GM19452 (cell line): ENCODE results near the gene HRAS.
"Not testable (repeated sequence)": the region's sequence is repeated elsewhere in the genome, so short reads cannot be mapped to it uniquely, and the experiment has no call there.

Source experiments
- ATAC-seq: cut with Tn5 transposase; IDR thresholded peaks from one replicate; pipeline ENCODE4 v1.9.1; 2021; ENCODE audit not compliant: unreplicated experiment

Gene HRAS

GRCh38 chr11:535519-536454, at the start of gene HRAS:
HRAS (minus strand) TSS chr11:535576.
- ATAC-seq, result peak; percentile 62

- ATAC-seq, result no peak
Measured at GRCh38 chr11:584287-584686, 48.9 kb upstream of the HRAS start.

DNA sequence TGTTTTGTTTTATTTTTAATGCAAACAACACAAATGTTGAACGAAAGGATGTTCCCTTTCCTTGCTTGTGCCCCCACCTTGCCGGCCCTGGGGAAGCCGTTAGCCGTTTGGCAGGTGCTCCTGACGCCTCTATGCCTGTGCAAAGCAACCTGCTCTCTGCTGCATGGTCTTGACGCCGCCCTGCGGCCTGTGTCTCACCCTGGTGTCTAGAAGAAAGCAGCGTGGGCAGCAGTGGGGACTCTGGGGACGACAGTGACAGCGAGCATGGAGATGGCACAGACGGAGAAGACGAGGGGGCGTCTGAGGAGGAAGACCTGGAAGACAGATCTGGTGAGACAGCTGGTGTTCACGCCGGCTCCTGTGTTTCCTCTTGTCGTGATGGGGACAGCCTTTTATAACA, 46.4 kb upstream of the HRAS start:
- ATAC-seq, result no peak

- ATAC-seq, result no peak
Measured at GRCh38 chr11:581342-581741, 46.0 kb upstream of the HRAS start.

GRCh38 chr11:579830-580601, 44.6 kb upstream of the HRAS start:
- ATAC-seq, result no peak

GRCh38 chr11:578276-579035, 43.1 kb upstream of the HRAS start:
- no peak for ATAC-seq

- no peak for ATAC-seq
Measured at GRCh38 chr11:577611-577894, 42.2 kb upstream of the HRAS start.

GRCh38 chr11:576811-577610, 41.6 kb upstream of the HRAS start:
- ATAC-seq, result no peak

DNA sequence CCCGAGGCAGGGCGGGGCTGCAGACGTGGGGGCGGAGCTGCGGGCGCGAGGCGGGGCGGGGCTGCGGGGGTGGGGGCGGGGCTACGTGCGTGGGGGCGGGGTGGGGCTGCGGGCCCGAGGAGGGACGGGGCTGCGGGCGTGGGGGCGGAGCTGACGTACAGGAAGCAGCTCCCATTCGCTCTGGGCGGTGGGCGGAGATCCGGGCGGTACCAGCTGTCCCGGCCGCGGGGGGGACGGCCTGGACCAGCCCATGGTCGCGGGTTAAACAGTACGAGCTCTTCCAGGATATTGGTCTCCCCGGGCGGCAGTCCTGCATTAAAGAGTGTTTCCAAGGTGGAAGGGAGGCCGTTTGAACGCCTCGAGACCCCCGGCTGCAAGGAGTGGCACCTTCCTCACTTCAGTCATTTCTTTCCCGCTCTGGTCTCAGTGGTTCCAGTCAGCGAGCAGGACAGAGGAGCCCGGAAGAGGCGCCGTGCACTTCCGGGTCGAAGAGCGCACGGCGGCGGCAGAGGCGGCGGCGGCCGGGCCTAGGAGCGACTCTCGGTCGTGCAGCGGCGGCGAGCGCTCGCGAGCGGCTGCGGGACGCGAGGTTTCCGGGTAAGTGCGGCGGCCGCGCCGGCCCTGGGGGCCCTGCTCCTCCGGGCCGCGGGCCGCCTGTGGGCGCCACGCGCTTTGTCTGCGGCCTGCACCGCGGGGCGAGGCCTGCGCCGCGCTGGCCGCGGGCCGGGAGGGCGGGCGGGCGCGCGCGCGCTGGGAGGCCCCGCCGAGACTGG, 40.8 kb upstream of the HRAS start, which contains the start of gene PHRF1:
PHRF1 (plus strand) TSS at position 475 of the 773 bp plus-strand sequence. CDS start 5,043 bp downstream, outside the sequence.
- peak; percentile 79 for ATAC-seq

GRCh38 chr11:575313-575995, 40.1 kb upstream of the HRAS start:
- peak; percentile 26 for ATAC-seq

DNA sequence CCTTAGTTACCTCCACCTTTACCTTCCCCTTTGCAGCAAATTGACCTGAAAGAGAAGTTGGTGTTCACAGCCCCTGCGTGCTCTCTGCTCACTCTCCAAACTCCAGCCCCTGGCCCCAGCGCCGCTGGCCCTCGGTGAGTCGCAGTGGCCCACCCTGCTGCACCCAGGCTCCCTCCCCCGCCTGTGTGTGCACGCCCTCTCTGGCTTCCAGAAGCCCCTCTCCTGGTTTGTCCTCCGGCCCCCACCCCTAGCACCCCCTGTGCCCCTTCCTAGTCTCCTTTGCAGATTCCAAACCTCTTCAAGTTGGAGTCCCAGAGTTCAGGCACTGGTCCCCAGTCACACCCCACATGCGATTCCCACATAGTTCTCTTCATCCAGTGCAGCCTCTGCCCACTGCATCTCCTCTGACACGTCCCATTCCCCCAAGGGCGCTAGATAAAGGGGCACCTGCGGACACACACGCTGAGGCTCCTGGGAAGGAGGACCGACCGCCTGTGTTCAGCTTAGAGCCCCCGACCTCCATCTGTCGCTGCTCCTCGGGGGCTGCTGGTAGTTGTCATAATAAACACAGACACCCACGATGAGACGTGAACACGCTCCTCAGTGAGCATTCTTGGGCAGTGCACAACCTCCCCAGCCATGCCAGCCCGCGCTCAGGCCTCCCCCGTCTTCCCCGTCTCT, 39.4 kb upstream of the HRAS start:
- no peak for ATAC-seq

GRCh38 chr11:574031-574570, 38.7 kb upstream of the HRAS start:
- not testable (repeated sequence) for ATAC-seq

- no peak for ATAC-seq
Measured at GRCh38 chr11:573146-573759, 37.9 kb upstream of the HRAS start.

DNA sequence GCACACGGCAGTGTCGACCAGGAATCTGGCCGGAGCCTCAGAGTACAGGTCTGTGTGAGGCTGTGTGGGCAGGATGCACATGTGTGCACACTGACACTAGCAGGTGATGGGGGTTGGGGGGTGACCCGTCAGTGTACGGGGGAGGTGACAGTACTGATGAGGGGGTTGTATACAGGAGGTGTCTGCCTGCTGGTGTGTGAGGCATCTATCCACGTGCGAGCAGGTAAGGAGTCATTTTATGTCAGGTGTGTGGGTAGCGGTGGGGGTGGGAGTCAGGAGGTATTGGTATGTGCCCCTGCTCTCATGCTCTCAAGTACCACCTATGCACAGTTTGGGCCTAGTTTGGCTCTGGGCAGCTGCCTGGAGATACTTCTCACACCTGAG, 36.4 kb upstream of the HRAS start:
- no peak for ATAC-seq

GRCh38 chr11:569158-569885, 33.9 kb upstream of the HRAS start:
- ATAC-seq, result peak; percentile 5

DNA sequence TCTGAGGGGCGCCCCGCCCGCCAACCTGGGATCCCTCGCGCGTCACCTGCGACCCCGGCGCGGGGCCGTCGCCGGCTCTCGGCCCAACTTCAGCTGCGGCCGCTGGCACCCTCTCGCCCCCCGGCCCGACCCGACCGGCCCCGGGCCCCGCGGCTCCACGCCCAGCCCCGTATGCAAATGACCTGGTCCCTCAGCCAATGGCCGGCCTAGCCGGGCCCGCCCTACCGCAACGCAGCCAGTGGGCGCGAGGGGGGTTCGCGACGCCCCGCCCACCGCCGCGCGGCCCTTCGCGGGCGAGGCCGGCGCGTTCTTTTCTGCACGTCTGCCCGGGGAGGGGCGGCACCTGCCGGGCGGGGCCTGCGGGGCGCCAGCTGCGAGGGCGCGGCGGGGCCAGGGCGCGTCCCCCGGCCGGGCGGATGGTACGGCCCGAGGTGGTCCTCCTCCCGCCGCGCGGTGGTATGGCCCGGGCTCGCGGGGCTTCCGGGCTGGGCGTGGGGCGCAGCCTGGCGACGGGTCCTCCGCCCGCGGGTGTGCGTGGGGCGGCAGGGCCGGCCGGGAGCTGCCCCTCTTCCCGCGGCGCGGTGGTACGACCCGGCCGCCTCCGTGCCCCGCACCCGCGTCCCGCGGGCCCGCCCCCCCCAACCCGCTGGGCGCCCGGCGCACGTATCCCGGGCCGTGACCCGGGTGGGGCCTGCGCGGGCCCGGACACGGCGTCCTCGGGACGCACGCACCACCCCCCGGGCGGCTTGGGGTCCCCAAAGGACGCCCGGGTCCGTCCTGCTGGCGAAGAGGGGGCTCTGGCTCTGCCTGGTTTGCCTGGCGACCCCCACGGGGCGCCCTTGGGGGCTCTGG, 33.2 kb upstream of the HRAS start:
- ATAC-seq, result peak; percentile 83
